ENCODE data around the gene CCDC201.

CCDC201 gene, protein sequence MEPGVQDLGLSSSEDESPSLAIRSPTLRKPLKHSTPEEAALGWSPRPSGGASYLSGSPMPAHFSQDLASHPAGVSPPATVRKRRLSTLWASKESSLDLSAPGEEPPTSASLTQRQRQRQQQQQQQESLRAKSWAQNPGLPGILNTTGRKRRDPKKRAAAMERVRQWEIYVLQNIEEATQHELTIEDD

DNA sequence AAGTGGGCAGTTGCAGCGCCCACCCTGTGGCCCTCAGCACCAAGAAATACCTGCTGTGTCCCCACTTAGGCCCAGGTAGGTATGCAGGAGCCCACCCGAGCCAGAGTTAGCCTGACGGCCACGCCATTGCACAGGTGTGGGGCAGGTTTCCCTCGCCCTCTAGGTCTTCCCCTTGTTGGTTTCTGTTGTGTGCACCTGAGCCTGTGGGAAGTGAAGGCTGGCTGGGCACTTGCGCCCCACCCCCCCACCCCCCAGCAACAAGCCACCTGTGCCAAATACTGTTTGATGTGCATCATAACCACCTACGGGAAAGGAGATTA, at the start of gene CCDC201:
Gene CCDC201 (minus strand): TSS at position 48 of the 320 bp plus-strand sequence. CDS start 75 bp downstream, outside the sequence.
- Mint-ChIP-seq H3K27ac (no peak within 1 kb of the TSS), H3K4me3 (no peak within 1 kb of the TSS), H3K36me3 (ENCODE audit: low read depth) (no peaks in the 10 kb centered on the region), H3K27me3 (peaks cover 6% of the 10 kb centered on the region), H3K4me1 (ENCODE audit: low read depth) (no peaks in the 10 kb centered on the region), H3K9me3 (peaks cover 5% of the 10 kb centered on the region)

DNA sequence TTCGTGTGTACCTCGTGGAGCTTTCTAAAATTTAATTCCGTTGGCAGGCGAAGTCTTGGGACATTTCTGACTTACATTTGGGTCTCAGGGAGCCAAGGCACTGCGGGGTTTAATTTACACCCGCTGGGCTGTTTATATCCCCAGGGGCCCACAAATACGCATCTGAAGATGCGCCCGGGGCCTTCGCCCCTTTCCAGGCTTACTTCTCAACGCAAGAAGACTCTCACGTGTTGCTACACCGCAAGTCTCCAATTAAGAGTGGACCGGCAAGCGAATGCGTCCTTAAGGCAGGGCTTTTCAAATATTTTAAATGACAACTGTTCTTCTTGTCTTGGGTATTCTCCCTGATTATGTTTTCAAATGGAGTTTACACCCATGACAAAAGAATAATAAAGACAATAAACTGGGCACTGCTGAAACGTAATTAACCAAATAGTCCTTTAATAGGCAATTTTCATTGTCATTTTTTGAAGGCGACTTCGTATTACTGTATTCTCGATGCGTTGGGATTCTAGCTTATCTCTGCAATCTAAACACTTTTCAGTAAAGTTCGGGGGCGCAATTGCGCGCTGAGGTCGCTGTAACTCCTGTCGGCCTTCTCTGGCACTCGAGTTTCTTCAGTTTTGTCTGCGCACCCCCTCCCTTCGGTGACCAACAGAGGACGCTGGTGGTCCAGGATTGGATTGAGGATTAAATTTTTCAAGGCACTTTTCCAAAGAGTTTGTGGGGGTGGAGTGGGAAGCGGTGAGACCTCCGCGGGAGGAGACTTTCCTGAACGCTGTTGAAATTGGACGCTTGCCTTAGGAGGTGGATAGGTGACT, 49.0 kb upstream of the CCDC201 start:
- Mint-ChIP-seq H3K4me3 (peak overlapping the region; percentile 35), H3K4me1 (ENCODE audit: low read depth) (peaks cover 24% of the 10 kb centered on the region), H3K9me3 (no peaks in the 10 kb centered on the region), H3K27me3 (peaks cover 66% of the 10 kb centered on the region), H3K36me3 (ENCODE audit: low read depth) (no peaks in the 10 kb centered on the region), H3K27ac (no peak overlapping the region)

DNA sequence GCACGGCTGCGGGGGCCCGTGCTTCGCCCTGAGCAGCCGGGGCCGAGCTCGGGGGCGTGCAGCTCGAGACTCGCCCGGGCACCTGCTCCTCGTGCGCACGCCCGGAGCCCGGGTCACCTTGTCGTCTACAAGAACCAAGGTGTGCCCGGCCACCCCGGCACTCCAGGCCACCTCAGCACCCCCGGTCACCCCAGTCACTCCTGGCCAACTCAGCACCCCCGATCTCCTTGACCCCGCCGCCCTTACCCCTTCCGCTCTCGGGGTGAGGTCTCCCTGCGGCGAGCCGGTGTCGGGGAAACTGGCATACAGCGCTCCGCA, 48.5 kb upstream of the CCDC201 start:
- Mint-ChIP-seq H3K4me1 (ENCODE audit: low read depth) (peaks cover 24% of the 10 kb centered on the region), H3K4me3 (no peak overlapping the region), H3K27me3 (peaks cover 66% of the 10 kb centered on the region), H3K9me3 (no peaks in the 10 kb centered on the region), H3K36me3 (ENCODE audit: low read depth) (no peaks in the 10 kb centered on the region), H3K27ac (no peak overlapping the region)

DNA sequence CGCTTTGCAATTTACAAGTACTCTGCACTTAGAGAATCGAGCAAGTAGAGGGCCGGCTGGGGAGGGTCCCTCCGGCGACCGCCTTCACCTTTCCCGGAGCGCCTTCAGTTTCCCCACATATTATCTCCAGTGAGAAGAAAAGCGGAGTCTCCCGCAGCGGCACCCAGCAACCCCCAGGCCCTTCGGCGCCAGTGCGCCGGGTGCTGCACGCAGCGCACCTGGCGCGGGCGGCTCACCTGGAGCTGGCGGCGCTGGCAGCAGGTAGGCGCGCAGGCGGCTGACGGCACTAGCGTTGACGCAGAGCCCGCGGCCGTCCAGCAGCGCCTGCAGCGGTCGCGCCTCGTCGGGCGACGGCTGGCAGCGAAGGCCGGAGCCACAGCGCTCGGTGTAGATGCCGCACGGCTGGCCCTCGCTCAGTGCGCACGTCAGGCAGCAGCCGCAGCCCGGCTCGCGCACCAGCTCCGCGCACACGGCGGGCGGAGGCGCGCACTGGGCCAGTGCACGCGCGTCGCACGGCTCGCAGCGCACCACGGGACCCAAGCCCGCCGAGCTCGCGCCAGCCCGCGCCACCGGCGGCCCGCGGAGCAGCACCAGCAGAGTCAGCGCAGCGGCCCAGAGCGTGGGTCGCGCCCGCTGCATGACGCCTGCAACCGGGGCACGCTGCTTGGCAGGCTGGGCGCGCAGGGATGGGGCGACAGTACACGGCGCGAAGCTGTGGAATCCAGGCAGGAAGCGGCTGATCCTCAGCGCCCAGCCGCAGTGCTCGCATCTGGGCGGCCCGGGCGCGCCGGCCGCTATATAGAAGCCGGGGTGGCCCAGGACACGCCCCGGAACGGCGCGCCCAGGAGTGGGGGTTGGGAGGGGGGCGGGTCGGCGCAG, 47.9 kb upstream of the CCDC201 start, which contains the start of gene IGFBP3:
Gene IGFBP3 (minus strand): TSS at position 771 of the 879 bp plus-strand sequence. CDS start 132 bp downstream, at position 639.
- H3K27me3 Mint-ChIP-seq = peaks cover 63% of the 10 kb centered on the region
- no peak within 1 kb of the TSS for H3K27ac Mint-ChIP-seq
- H3K9me3 Mint-ChIP-seq = no peaks in the 10 kb centered on the region
- H3K4me3 Mint-ChIP-seq = peak within 1 kb of the TSS; percentile 35
- H3K36me3 Mint-ChIP-seq (ENCODE audit: low read depth) = no peaks in the 10 kb centered on the region
- H3K4me1 Mint-ChIP-seq (ENCODE audit: low read depth) = peaks cover 24% of the 10 kb centered on the region

DNA sequence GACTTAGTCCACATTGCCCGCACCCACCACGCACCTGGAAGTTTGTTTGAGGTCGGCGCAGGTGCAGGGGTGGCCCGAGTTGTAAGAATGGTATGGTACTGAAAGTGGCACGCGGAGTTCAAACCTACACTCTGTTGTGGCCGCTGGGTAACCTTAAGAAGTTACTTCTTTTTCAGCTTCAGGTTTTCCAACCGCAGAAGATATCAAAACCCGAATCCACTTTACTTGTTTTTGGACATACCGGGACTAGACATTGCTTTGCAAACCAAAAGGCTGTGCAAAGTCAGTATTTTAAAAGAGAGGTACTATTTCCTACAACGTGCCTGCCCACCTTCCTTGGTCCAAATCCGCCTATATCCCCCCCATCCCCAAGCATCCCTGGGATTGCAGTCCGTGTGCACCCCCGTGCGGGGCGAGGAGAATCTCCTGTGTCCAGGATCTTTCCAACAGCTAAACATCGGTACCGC, 47.1 kb upstream of the CCDC201 start:
- no peaks in the 10 kb centered on the region for H3K36me3 Mint-ChIP-seq (ENCODE audit: low read depth)
- peaks cover 63% of the 10 kb centered on the region for H3K27me3 Mint-ChIP-seq
- no peaks in the 10 kb centered on the region for H3K9me3 Mint-ChIP-seq
- peak overlapping the region; percentile 32 for H3K4me3 Mint-ChIP-seq
- H3K4me1 Mint-ChIP-seq (ENCODE audit: low read depth) = peaks cover 24% of the 10 kb centered on the region
- no peak overlapping the region for H3K27ac Mint-ChIP-seq

DNA sequence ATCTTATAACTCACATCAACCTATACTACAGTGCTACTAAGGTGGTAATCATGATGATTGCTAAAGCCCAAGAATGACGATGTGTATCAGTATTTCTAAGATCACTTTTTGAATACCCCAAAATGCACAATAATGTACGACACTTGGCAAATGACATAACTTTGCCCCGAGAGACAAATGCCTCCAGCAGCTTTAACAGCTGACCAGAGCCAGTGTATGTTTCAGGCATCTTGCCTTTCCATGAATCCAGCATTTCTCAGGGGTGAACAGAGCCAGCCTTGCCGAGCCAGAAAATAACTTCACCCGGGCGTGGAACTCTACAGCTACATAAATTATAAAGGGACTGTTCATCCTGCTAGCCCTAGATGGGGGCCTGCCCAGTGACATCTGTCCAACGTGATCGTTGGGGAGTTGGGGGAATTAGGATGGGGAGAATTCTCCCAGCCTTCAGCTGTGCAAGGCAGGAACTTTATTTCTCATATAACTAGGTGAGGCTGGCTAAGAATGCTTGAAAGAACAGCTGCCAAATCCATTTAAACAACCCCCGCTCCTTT, 46.4 kb upstream of the CCDC201 start:
- peaks cover 59% of the 10 kb centered on the region for H3K27me3 Mint-ChIP-seq
- H3K27ac Mint-ChIP-seq = no peak overlapping the region
- H3K4me1 Mint-ChIP-seq (ENCODE audit: low read depth) = peaks cover 24% of the 10 kb centered on the region
- no peaks in the 10 kb centered on the region for H3K36me3 Mint-ChIP-seq (ENCODE audit: low read depth)
- H3K9me3 Mint-ChIP-seq = no peaks in the 10 kb centered on the region
- no peak overlapping the region for H3K4me3 Mint-ChIP-seq

DNA sequence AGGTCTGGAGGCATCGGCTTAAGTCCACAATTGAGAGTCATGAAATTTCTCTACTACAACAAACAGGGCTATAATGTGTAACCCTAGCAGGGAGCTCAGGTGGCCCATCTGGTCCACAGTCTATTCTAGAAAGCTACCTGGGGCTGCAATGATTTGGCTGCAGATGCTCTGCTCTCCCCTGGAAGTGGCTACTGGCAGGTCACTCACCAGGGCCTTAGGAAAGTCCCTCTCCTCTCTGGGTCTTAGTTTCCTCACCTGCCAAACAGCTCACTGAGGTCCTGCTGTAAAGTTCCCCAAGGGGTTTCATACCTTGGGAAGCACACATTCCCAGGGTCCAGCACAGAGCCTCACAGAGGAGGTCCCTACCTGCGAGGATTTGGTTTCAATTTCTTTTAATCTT, 45.7 kb upstream of the CCDC201 start:
- no peak overlapping the region for H3K4me3 Mint-ChIP-seq
- H3K4me1 Mint-ChIP-seq (ENCODE audit: low read depth) = peaks cover 24% of the 10 kb centered on the region
- H3K27me3 Mint-ChIP-seq = peaks cover 52% of the 10 kb centered on the region
- H3K27ac Mint-ChIP-seq = no peak overlapping the region
- H3K36me3 Mint-ChIP-seq (ENCODE audit: low read depth) = no peaks in the 10 kb centered on the region
- H3K9me3 Mint-ChIP-seq = no peaks in the 10 kb centered on the region

DNA sequence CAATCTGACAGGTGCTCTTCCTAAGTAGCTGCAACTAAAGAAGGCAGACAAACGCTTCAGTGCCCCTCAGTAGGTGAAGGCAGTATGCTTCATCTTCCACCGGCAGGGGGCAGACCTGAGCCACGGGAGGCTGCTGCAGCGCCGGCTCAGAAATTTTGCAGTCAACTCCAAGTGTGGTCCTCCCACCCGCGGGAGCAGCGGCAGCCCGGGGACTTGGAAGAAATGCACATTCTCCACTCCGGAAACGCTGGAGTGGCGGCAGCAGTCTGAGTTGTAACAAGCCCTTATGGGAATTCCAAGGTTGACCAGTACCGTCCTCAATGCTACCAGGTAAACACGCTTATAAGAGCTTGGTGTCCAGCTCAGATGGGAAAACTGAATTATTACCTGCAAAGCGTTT, 44.8 kb upstream of the CCDC201 start:
- Mint-ChIP-seq H3K4me3 (no peak overlapping the region), H3K9me3 (no peaks in the 10 kb centered on the region), H3K27me3 (peaks cover 44% of the 10 kb centered on the region), H3K4me1 (ENCODE audit: low read depth) (peaks cover 16% of the 10 kb centered on the region), H3K36me3 (ENCODE audit: low read depth) (no peaks in the 10 kb centered on the region), H3K27ac (no peak overlapping the region)

DNA sequence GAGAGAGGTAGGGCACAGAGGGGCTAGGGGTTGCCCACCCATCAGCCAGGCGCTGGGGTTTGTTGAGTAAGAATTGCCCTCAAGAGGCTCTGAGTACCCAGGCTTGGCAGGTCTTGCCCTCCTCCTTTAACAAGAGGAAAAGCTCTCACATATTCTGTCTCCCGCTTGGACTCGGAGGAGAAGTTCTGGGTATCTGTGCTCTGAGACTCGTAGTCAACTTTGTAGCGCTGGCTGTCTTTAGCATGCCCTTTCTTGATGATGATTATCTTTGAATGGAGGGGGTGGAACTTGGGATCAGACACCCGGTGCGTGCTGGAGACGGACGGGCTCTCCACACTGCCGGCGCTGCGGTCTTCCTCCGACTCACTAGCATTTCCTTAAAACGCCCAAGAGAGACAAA, 44.2 kb upstream of the CCDC201 start:
- peaks cover 12% of the 10 kb centered on the region for H3K4me1 Mint-ChIP-seq (ENCODE audit: low read depth)
- H3K27me3 Mint-ChIP-seq = peaks cover 43% of the 10 kb centered on the region
- H3K4me3 Mint-ChIP-seq = no peak overlapping the region
- H3K27ac Mint-ChIP-seq = no peak overlapping the region
- H3K36me3 Mint-ChIP-seq (ENCODE audit: low read depth) = no peaks in the 10 kb centered on the region
- H3K9me3 Mint-ChIP-seq = no peaks in the 10 kb centered on the region

DNA sequence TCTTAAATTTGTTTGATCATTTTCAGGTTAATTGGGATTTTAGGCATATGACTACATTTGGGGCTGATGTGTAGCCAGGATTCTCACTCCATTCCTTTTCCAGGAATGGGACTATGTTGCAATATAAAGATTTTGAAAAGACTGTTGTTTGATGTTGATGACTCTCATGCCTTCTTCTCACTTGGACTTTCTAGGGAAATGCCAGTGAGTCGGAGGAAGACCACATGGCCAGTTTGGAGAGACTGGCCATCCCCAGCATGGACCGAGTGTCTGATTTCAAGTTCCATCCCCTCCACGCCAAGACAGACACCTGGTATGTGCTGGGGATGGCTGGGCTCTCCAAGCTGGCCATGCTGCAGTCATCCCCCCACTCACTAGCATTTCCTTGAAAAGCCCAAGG, 42.7 kb upstream of the CCDC201 start:
- H3K36me3 Mint-ChIP-seq (ENCODE audit: low read depth) = no peaks in the 10 kb centered on the region
- no peak overlapping the region for H3K27ac Mint-ChIP-seq
- H3K27me3 Mint-ChIP-seq = peaks cover 42% of the 10 kb centered on the region

DNA sequence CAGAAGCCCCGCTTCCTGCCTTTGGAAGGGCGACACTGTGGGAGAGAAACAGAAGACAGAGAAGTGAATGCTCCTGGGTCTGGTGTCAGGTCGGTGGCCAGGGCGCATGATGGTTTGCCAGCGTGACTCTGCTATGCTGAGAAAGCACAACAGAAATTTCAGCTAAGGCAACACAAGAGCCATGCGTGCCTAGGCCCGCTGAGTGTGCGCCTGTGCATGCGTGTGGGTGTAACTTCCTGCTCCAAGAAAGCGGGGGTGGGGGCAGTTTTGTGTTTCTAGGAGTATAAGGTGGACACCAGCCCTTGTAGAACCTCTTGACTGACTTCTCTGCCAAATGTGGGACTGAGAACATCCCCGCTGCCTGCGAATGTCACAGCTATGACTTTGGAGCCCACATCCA, 42.0 kb upstream of the CCDC201 start:
- Mint-ChIP-seq H3K27ac (no peak overlapping the region), H3K27me3 (peaks cover 41% of the 10 kb centered on the region), H3K4me1 (ENCODE audit: low read depth) (peaks cover 1% of the 10 kb centered on the region), H3K9me3 (no peaks in the 10 kb centered on the region), H3K4me3 (no peak overlapping the region), H3K36me3 (ENCODE audit: low read depth) (no peaks in the 10 kb centered on the region)

More for the DNA sequence above, 42.7 kb upstream of the CCDC201 start:
- no peaks in the 10 kb centered on the region for H3K9me3 Mint-ChIP-seq
- peaks cover 6% of the 10 kb centered on the region for H3K4me1 Mint-ChIP-seq (ENCODE audit: low read depth)
- no peak overlapping the region for H3K4me3 Mint-ChIP-seq

DNA sequence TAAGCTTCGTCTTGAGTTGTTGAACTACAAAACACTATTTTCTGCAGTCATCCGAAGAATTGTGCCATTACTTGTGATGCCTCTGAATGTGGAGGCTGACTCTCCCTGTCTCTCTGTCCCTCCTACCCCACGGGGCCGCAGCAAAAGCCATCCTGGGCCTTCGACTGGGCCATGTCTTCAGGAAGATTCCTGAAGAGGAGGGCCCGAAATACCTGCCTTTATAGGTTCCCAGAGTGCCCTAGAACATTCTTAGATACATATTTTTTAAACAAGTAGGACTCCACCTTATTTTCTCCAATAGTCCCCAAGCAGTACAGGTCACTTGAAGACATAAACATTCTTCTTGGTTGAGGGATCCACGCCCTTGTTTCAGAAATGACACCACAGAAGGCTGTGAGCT, 40.1 kb upstream of the CCDC201 start:
- Mint-ChIP-seq H3K4me3 (no peak overlapping the region), H3K36me3 (ENCODE audit: low read depth) (no peaks in the 10 kb centered on the region), H3K27ac (no peak overlapping the region), H3K27me3 (peaks cover 35% of the 10 kb centered on the region), H3K9me3 (no peaks in the 10 kb centered on the region), H3K4me1 (ENCODE audit: low read depth) (no peaks in the 10 kb centered on the region)

DNA sequence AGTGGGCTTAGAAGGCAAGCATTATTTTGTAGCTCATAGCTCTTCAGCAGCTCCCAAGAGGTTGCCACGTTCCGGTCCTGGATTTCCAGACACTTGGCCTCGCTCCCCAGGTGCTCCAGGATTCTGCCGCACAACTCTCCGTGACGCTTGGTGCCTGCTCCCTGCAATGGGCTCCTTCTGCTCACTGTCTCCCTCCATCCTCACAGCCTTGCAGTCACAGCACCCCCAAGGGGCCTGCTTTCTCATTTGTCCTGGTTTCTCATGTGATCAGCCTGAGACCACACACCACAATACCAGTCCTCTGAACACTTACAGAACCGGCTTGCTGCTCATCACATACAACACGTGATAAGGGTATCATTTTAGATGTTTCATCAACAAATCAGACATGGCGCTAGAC, 38.4 kb upstream of the CCDC201 start:
- Mint-ChIP-seq H3K27ac (no peak overlapping the region), H3K4me3 (no peak overlapping the region), H3K4me1 (ENCODE audit: low read depth) (no peaks in the 10 kb centered on the region), H3K27me3 (peaks cover 27% of the 10 kb centered on the region), H3K36me3 (ENCODE audit: low read depth) (no peaks in the 10 kb centered on the region), H3K9me3 (no peaks in the 10 kb centered on the region)

DNA sequence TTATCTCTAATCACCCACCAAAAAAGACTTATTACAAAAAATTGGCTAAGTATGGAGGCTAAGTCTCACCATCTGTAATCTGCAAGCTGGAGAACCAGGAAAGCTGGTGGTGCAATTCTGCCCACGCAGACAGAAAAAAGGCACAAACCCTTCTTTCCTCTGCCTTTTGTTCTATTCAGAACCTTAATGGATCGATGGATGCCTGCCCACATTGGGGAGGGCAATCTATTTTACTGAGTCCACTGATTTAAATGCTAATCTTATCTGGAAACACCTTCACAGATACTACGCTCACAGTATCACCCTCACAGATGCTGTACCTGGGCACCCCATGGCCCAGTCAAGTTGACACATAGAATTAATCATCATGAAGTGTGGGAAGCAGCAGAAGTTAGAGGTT, 38.0 kb upstream of the CCDC201 start:
- Mint-ChIP-seq H3K27ac (no peak overlapping the region), H3K9me3 (no peaks in the 10 kb centered on the region), H3K4me1 (ENCODE audit: low read depth) (no peaks in the 10 kb centered on the region), H3K4me3 (no peak overlapping the region), H3K27me3 (peaks cover 27% of the 10 kb centered on the region), H3K36me3 (ENCODE audit: low read depth) (no peaks in the 10 kb centered on the region)

DNA sequence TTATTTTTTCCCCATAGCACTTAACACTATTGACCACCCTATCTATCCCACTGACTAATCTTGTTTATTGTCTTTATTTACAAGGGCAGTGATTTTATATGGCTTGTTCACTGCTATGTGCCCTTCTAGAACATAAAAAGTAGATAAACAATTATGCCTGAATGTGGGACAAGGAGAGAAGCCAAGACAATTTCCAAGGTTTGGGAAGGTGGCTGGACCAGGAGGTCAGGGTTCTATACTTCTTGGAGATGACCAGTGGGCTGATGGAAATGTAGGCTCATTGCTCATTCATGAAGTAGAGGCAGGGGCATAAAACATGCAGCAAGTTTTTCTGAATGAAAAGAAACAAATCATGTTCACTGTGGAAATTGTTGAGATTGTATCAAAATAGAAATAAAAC, 36.7 kb upstream of the CCDC201 start:
- Mint-ChIP-seq H3K9me3 (no peaks in the 10 kb centered on the region), H3K36me3 (ENCODE audit: low read depth) (no peaks in the 10 kb centered on the region), H3K27me3 (peaks cover 27% of the 10 kb centered on the region), H3K27ac (no peak overlapping the region), H3K4me3 (no peak overlapping the region), H3K4me1 (ENCODE audit: low read depth) (no peaks in the 10 kb centered on the region)
